ENCODE results near the gene PLTP. TPM values are rescaled to one million over a fixed set of nuclear protein-coding genes. Genes with fewer than 3 reads are reported as not detected.

The PLTP gene
- total and polyA plus RNA-seq, 2 of the 13 experiments (the other 11 are each of a cell fraction or from before 2014, with no cell fraction given) = 16.9 to 28.6 TPM

- TF ChIP-seq CAMTA2 (CRISPR knock-in tag; IDR thresholded peaks at IDR 0.05; ENCODE audit: borderline replicate concordance) (peak; percentile 98; the same call in 1 of the 2 replicates), U2AF2 (IDR thresholded peaks at IDR 0.05; ENCODE audit: low read depth, low read length) (0 out of 2 replicates have a peak, but pooled peaks have one; percentile 32), POLR2AphosphoS5 (IDR thresholded peaks at IDR 0.05; ENCODE audit: low read depth, low read length) (peak; percentile 84), TCF7 (IDR thresholded peaks at IDR 0.05; ENCODE audit: low read depth) (no peak), SMARCC2 (IDR thresholded peaks at IDR 0.05) (no peak), SNAPC2 (CRISPR knock-in tag; IDR thresholded peaks at IDR 0.05) (0 out of 2 replicates have a peak, but pooled peaks have one; percentile 74), KDM6A (CRISPR knock-in tag; IDR thresholded peaks at IDR 0.05; ENCODE audit: low read depth) (no peak), NBN (conservative IDR thresholded peaks at IDR 0.05) (no peak), ZNF512B (CRISPR knock-in tag; IDR thresholded peaks at IDR 0.05; ENCODE audit: borderline replicate concordance) (no peak), ZNF597 (CRISPR knock-in tag; IDR thresholded peaks at IDR 0.05) (no peak), JDP2 (CRISPR knock-in tag; IDR thresholded peaks at IDR 0.05; ENCODE audit: borderline replicate concordance) (no peak), ATF3 (CRISPR knock-in tag; IDR thresholded peaks at IDR 0.05) (peak; percentile 63; the same call in 1 of the 2 replicates), HNRNPUL1 (IDR thresholded peaks at IDR 0.05; ENCODE audit: low read depth, low read length) (peak; percentile 91), ZNF335 (CRISPR knock-in tag; IDR thresholded peaks at IDR 0.05) (peak; percentile 98), LRRFIP1 (CRISPR knock-in tag; conservative IDR thresholded peaks at IDR 0.05) (no peak; the same call in 1 of the 2 replicates), ZNF878 (CRISPR knock-in tag; IDR thresholded peaks at IDR 0.05) (peak; percentile 71), EHMT2 (IDR thresholded peaks at IDR 0.05; ENCODE audit: borderline replicate concordance, low read depth, low read length) (no peak), HMG20A (CRISPR knock-in tag; IDR thresholded peaks at IDR 0.05; ENCODE audit: borderline replicate concordance) (peak; percentile 62; the same call in 1 of the 2 replicates), CERS6 (CRISPR knock-in tag; IDR thresholded peaks at IDR 0.05) (0 out of 2 replicates have a peak, but pooled peaks have one; percentile 57), ATM (IDR thresholded peaks at IDR 0.05; ENCODE audit: borderline replicate concordance) (no peak), YEATS2 (CRISPR knock-in tag; IDR thresholded peaks at IDR 0.05; ENCODE audit: borderline replicate concordance) (peak; percentile 80; the same call in 1 of the 2 replicates), ZBTB3 (CRISPR knock-in tag; IDR thresholded peaks at IDR 0.05; ENCODE audit: borderline replicate concordance, low read depth) (no peak)
Measured at GRCh38 chr20:45934586-45935415, 22.8 kb upstream of the PLTP start, which contains the start of gene PCIF1 (continued).

Measured in HepG2 (cell line).